Measurements from ENCODE around the gene SCGB2B2. TPM values are rescaled to one million over a fixed set of nuclear protein-coding genes. Genes with fewer than 3 reads are reported as not detected.
"Not testable (repeated sequence)": the region's sequence is repeated elsewhere in the genome, so short reads cannot be mapped to it uniquely, and the experiment has no call there.

The SCGB2B2 gene
- total RNA-seq, 1 donor from 2014 or later: 0.74 TPM

- H3K36me3 Mint-ChIP-seq (ENCODE audit: low read depth, unreplicated experiment): peaks cover 27% of the 10 kb centered on the region
- peaks cover 7% of the 10 kb centered on the region for H3K4me1 Mint-ChIP-seq (ENCODE audit: unreplicated experiment)
- peaks cover 4% of the 10 kb centered on the region for H3K27me3 Mint-ChIP-seq (ENCODE audit: unreplicated experiment)
- no peak for DNase-seq (ENCODE audit: low spot score)
- H3K9me3 Mint-ChIP-seq (ENCODE audit: unreplicated experiment): peaks cover 4% of the 10 kb centered on the region
- TF ChIP-seq, protein P1, sequence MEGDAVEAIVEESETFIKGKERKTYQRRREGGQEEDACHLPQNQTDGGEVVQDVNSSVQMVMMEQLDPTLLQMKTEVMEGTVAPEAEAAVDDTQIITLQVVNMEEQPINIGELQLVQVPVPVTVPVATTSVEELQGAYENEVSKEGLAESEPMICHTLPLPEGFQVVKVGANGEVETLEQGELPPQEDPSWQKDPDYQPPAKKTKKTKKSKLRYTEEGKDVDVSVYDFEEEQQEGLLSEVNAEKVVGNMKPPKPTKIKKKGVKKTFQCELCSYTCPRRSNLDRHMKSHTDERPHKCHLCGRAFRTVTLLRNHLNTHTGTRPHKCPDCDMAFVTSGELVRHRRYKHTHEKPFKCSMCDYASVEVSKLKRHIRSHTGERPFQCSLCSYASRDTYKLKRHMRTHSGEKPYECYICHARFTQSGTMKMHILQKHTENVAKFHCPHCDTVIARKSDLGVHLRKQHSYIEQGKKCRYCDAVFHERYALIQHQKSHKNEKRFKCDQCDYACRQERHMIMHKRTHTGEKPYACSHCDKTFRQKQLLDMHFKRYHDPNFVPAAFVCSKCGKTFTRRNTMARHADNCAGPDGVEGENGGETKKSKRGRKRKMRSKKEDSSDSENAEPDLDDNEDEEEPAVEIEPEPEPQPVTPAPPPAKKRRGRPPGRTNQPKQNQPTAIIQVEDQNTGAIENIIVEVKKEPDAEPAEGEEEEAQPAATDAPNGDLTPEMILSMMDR (IDR thresholded peaks at IDR 0.05; ENCODE audit: unreplicated experiment): no peak
- no peak overlapping the region for H3K27ac Mint-ChIP-seq (ENCODE audit: unreplicated experiment)
- no peak overlapping the region for H3K4me3 Mint-ChIP-seq (ENCODE audit: unreplicated experiment)
Observed at GRCh38 chr19:34688592-34688991, 11.6 kb upstream of the SCGB2B2 start.

- Mint-ChIP-seq H3K4me3 (ENCODE audit: unreplicated experiment) (no peak overlapping the region), H3K27me3 (ENCODE audit: unreplicated experiment) (peaks cover 2% of the 10 kb centered on the region), H3K4me1 (ENCODE audit: unreplicated experiment) (peaks cover 3% of the 10 kb centered on the region), H3K9me3 (ENCODE audit: unreplicated experiment) (peaks cover 8% of the 10 kb centered on the region), H3K36me3 (ENCODE audit: low read depth, unreplicated experiment) (peaks cover 36% of the 10 kb centered on the region), H3K27ac (ENCODE audit: unreplicated experiment) (no peak overlapping the region)
- TF ChIP-seq, protein P1 (IDR thresholded peaks at IDR 0.05; ENCODE audit: unreplicated experiment): no peak
- DNase-seq (ENCODE audit: low spot score): no peak
Observed at GRCh38 chr19:34687348-34687747, 10.4 kb upstream of the SCGB2B2 start.

GRCh38 chr19:34686455-34686854 is 9.5 kb upstream of the SCGB2B2 start:
- Mint-ChIP-seq H3K36me3 (ENCODE audit: low read depth, unreplicated experiment) (peaks cover 41% of the 10 kb centered on the region), H3K4me3 (ENCODE audit: unreplicated experiment) (no peak overlapping the region), H3K9me3 (ENCODE audit: unreplicated experiment) (peaks cover 8% of the 10 kb centered on the region), H3K4me1 (ENCODE audit: unreplicated experiment) (no peaks in the 10 kb centered on the region), H3K27ac (ENCODE audit: unreplicated experiment) (no peak overlapping the region), H3K27me3 (ENCODE audit: unreplicated experiment) (peaks cover 2% of the 10 kb centered on the region)
- TF ChIP-seq, protein P1 (IDR thresholded peaks at IDR 0.05; ENCODE audit: unreplicated experiment): no peak
- DNase-seq (ENCODE audit: low spot score): no peak

DNA sequence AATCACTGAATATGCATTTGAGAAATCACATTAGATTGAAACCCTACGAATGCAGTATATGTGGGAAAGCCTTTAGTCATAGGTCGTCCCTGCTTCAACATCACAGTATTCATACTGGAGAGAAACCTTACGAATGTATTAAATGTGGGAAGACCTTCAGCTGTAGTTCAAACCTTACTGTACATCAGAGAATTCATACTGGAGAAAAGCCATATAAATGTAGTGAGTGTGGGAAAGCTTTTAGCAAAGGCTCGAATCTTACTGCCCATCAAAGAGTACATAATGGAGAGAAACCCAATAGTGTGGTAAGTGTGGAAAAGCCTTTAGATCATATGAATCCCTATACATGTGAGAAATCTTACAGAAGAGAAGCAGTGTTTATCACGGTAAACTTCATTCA is 8.3 kb upstream of the SCGB2B2 start:
- not testable (repeated sequence) for H3K27me3 Mint-ChIP-seq (ENCODE audit: unreplicated experiment); H3K4me1 Mint-ChIP-seq (ENCODE audit: unreplicated experiment); H3K27ac Mint-ChIP-seq (ENCODE audit: unreplicated experiment); DNase-seq (ENCODE audit: low spot score); H3K9me3 Mint-ChIP-seq (ENCODE audit: unreplicated experiment); H3K4me3 Mint-ChIP-seq (ENCODE audit: unreplicated experiment)
- H3K36me3 Mint-ChIP-seq (ENCODE audit: low read depth, unreplicated experiment): peaks cover 50% of the 10 kb centered on the region

DNA sequence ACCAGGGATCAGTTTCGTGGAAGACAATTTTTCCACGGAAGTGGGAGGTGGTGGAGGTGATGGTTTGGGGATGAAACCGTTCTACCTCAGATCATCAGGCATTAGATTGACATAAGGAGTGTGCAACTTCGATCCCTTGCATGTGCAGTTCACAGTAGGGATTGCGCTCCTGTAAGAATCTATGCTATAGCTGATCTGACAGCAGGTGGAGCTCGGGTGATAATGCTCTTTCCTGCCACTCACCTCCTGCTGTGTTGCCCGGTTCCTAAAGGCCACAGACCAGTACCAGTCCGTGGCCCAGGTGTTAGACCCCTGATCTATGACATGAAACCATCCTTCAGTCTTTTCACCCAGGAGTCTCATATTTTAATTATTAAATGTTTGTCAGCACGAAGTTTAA is 4.5 kb upstream of the SCGB2B2 start:
- H3K4me3 Mint-ChIP-seq (ENCODE audit: unreplicated experiment): no peak overlapping the region
- H3K36me3 Mint-ChIP-seq (ENCODE audit: low read depth, unreplicated experiment): peaks cover 63% of the 10 kb centered on the region

More for the DNA sequence above, 4.5 kb upstream of the SCGB2B2 start:
- peaks cover 12% of the 10 kb centered on the region for H3K4me1 Mint-ChIP-seq (ENCODE audit: unreplicated experiment)
- no peak overlapping the region for H3K27ac Mint-ChIP-seq (ENCODE audit: unreplicated experiment)
- H3K9me3 Mint-ChIP-seq (ENCODE audit: unreplicated experiment): peaks cover 4% of the 10 kb centered on the region
- no peak for DNase-seq (ENCODE audit: low spot score)
- peaks cover 11% of the 10 kb centered on the region for H3K27me3 Mint-ChIP-seq (ENCODE audit: unreplicated experiment)
- TF ChIP-seq, protein P1 (IDR thresholded peaks at IDR 0.05; ENCODE audit: unreplicated experiment): no peak
